Lung (tissue), 12 donors: ENCODE results near the gene CTNNBIP1. TPM values are rescaled to one million over a fixed set of nuclear protein-coding genes. Genes with fewer than 3 reads are reported as not detected.

Experiments
- ATAC-seq: fragments of 200-7000 bp; cut with Tn5 transposase; one replicate; pipeline ENCODE4 v1.9.1; 2020; ENCODE audit warnings: moderate number of reproducible peaks; ENCODE audit not compliant: insufficient read depth, low FRiP score
- DNase-seq, 3 donors: peaks; one replicate each; pipeline ENCODE4 v3.0.0-alpha.2; 2013 to 2017
- H3K27ac ChIP-seq, 2 donors: one replicate each; pipeline ENCODE4 v1.5.1; 2013; ENCODE audit warnings: mild to moderate bottlenecking in 2 of 2, moderate library complexity in 2 of 2, control low read depth in 1 of 2, inconsistent platforms in 1 of 2, low read depth in 1 of 2, low read length in 1 of 2
- H3K27me3 ChIP-seq, 3 donors: one replicate each; pipeline ENCODE4 v1.5.1; 2013; ENCODE audit warnings: low read length in 2 of 3; ENCODE audit not compliant: control insufficient read depth in 3 of 3, insufficient read depth in 3 of 3
- H3K36me3 ChIP-seq, 4 donors: one replicate each; pipeline ENCODE4 v1.5.1; 2013; ENCODE audit warnings: low read length in 4 of 4, mild to moderate bottlenecking in 1 of 4, moderate library complexity in 1 of 4; ENCODE audit not compliant: control insufficient read depth in 4 of 4, insufficient read depth in 4 of 4
- H3K4me1 ChIP-seq, 5 donors: one replicate each; pipeline ENCODE4 v1.5.1; 2013; ENCODE audit warnings: low read length in 5 of 5, mild to moderate bottlenecking in 2 of 5, moderate library complexity in 1 of 5; ENCODE audit not compliant: control insufficient read depth in 5 of 5, insufficient read depth in 5 of 5
- H3K4me3 ChIP-seq: one replicate; pipeline ENCODE4 v1.5.1; 2013; ENCODE audit warnings: mild to moderate bottlenecking, control low read depth, moderate library complexity
- H3K9ac ChIP-seq, 2 donors: one replicate each; pipeline ENCODE4 v1.5.1; 2013; ENCODE audit warnings: low read length in 2 of 2, control low read depth in 1 of 2; ENCODE audit not compliant: insufficient read depth in 1 of 2
- H3K9me3 ChIP-seq, 4 donors: one replicate each; pipeline ENCODE4 v1.5.1; 2013; ENCODE audit warnings: low read length in 3 of 4, mild to moderate bottlenecking in 1 of 4, moderate library complexity in 1 of 4; ENCODE audit not compliant: control insufficient read depth in 4 of 4, insufficient read depth in 3 of 4
- WGBS, 2 donors: extraction: QIAGEN DNeasy Blood & Tissue Kit; methylation state at CpG; one replicate each; pipeline ENCODE4 v1.1.7; 2013; 5-methylcytosine and 5-hydroxymethylcytosine counted together
- polyA plus RNA-seq, 2 donors: library from polyadenylated mRNA; stranded (reverse); fragments of 200-250 nt; gene quantifications; one replicate each; pipeline ENCODE4 v1.2.1, GENCODE V29; 2013
- total RNA-seq, 2 donors: library from RNA; depleted of rRNA in 1 of 2; stranded (reverse); fragments of >200 nt in 1 of 2; gene quantifications; one replicate each; pipeline ENCODE4 v1.2.1, GENCODE V29; 2014 to 2021
- TF ChIP-seq, protein P1 (sequence below): IDR thresholded peaks from 2 replicates; pipeline ENCODE4 v1.5.1; 2012; ENCODE audit warnings: mild to moderate bottlenecking; ENCODE audit errors: control extremely low read depth, extremely low read depth
- donor health status: control.
- donor health status: control.
- donor health status: Bipolar disorder and iron deficiency.
- donor health status: healthy.
- donor health status: DM: yes; HTN: yes; CAD: no.

Gene CTNNBIP1
- total and polyA plus RNA-seq, 4 donors, result 31.2 to 57.1 (median 32.2) TPM

DNA sequence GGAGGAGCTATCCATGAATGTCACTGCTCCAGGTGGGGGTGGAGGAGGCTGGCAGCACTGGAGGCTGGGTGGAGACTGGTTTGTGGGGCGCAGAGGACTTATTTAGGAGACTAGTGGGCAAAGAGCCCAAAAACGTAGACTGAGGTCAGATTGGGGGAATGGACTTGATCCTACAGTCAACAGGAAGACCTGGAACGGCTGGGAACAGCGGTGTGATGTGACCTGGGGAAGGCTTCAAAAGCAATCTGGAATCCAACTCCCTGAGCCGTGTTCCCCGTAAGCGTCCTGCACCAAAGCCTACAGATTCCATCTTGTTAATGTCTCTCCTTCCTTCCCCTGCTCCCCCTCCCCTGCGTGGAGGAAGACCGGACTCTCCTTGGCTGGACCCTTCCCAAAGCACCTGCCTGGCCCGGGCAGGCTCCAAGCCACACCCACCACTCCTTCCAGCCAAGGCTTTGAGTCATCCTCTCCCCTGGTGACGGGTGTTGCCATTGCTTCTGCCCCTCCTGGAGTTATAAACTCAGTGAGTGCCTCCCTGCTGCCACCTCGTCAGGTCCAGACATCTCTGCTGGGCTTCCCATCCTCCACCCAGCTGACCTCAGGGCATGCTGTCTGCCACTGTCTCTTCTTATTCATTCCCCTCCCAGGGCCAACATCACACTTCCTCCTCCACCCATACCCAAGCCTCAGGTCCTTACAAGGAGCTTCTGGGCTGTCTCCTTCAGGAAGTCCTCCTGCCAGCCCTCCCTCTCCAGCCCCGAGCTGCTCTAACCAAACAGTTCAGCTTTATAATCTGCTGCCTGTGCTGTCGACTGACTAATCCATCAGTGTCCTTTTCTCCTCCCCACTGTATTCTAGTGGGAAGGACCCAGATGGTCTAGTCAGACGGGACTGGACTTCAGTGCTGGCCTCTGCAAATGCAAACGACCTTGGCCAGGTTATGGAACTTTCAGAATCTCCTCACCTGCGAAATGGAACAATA, 84.7 kb downstream of the CTNNBIP1 start:
- H3K4me3 ChIP-seq, result no peak overlapping the region
- H3K9ac ChIP-seq, result no peak overlapping the region
- H3K27ac ChIP-seq, result peak overlapping the region in 1 of 2 donors; percentile 64
- H3K4me1 ChIP-seq, result peaks cover 0 to 32% (median 7%) of the 10 kb centered on the region in 5 donors
- no peaks in the 10 kb centered on the region for H3K9me3 ChIP-seq
- peaks cover 0 to 3% (median 0%) of the 10 kb centered on the region in 4 donors for H3K36me3 ChIP-seq
- TF ChIP-seq, protein P1, sequence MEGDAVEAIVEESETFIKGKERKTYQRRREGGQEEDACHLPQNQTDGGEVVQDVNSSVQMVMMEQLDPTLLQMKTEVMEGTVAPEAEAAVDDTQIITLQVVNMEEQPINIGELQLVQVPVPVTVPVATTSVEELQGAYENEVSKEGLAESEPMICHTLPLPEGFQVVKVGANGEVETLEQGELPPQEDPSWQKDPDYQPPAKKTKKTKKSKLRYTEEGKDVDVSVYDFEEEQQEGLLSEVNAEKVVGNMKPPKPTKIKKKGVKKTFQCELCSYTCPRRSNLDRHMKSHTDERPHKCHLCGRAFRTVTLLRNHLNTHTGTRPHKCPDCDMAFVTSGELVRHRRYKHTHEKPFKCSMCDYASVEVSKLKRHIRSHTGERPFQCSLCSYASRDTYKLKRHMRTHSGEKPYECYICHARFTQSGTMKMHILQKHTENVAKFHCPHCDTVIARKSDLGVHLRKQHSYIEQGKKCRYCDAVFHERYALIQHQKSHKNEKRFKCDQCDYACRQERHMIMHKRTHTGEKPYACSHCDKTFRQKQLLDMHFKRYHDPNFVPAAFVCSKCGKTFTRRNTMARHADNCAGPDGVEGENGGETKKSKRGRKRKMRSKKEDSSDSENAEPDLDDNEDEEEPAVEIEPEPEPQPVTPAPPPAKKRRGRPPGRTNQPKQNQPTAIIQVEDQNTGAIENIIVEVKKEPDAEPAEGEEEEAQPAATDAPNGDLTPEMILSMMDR, result no peak
- ATAC-seq (peak; percentile 28), DNase-seq (peak in 1 of 3 donors; percentile 31)
- WGBS, 2 donors, result 19 to 27% methylated on average over 15 to 17 of the region's 17 CpGs
- H3K27me3 ChIP-seq, result no peaks in the 10 kb centered on the region

DNA sequence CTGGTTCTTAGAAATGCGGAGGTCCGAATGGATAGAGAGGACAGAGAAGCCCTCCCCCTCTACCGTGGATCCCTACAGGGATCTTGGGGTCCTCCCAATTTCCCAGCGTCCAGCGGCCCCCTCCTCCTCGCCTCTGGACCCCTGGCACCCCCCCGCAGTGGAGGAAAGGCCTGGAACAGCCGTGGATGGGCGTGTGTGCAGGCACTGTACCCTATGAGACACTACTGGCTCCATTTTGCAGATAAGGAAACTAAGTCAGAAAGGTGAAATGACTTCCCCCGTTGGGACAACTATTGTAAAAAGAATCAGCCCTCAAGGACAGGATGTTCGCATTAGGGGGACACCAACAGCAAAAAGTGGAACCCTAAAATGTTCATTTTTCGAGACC, 85.4 kb downstream of the CTNNBIP1 start:
- TF ChIP-seq, protein P1, result no peak
- peak overlapping the region; percentile 74 to 84 for H3K27ac ChIP-seq
- no peak overlapping the region for H3K4me3 ChIP-seq
- no peaks in the 10 kb centered on the region for H3K9me3 ChIP-seq
- H3K36me3 ChIP-seq, result peaks cover 0 to 3% (median 0%) of the 10 kb centered on the region in 4 donors
- H3K9ac ChIP-seq, result no peak overlapping the region
- ATAC-seq (no peak), DNase-seq (no peak)
- WGBS, 2 donors, result 32 to 38% methylated on average over 12 of the region's 12 CpGs
- peaks cover 0 to 34% (median 8%) of the 10 kb centered on the region in 5 donors for H3K4me1 ChIP-seq
- H3K27me3 ChIP-seq, result no peaks in the 10 kb centered on the region

DNA sequence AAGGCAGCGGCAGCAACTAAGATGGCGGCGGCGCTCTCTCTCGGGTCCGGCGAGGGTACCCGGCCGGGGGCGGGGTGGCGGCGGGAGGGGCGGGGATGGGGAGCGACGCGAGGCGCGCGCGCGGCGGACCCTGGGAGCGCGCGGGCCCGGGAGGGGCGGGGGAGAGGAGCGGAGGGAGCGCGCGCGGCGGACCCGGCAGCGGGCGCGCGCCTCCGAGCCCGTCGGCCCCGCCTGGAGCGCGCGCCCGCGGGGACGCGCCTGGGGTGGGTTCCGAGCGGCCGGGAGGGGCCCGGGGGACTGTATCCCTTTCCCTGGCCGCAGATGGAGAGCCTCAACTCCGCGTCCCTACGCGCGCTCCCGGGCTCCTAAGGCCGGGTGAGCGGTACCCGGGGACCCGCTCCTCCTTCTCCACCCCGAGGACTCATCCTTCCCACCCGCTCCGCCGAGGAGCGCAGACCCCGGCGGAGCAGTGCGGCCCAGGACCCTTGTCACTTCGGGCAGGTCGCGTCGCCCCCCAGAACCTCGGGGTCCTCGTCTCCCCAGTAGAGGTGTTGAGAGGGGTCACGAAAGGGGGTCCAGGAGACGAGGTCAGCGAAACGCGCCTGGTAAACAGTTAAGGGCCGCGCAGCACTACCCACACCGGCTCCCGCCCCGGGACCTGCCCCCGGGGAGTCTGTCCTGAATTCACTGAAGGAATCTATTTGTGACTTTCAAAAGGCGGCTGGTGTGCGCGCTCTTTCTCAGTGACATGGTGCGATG, 85.9 kb downstream of the CTNNBIP1 start, which contains the start of gene CLSTN1:
Gene CLSTN1, minus strand, starts transcription at position 23 of the 759 bp plus-strand sequence. CDS start 232 bp downstream, outside the sequence.
- H3K27me3 ChIP-seq, result no peaks in the 10 kb centered on the region
- TF ChIP-seq, protein P1, result no peak
- peak within 1 kb of the TSS; percentile 64 to 92 for H3K9ac ChIP-seq
- no peaks in the 10 kb centered on the region for H3K9me3 ChIP-seq
- peak within 1 kb of the TSS; percentile 88 to 95 for H3K27ac ChIP-seq
- ATAC-seq (peak; percentile 81), DNase-seq (peak; percentile 92 to 94 (median 94))
- H3K4me3 ChIP-seq, result peak within 1 kb of the TSS; percentile 88
- peaks cover 0 to 34% (median 8%) of the 10 kb centered on the region in 5 donors for H3K4me1 ChIP-seq
- peaks cover 0 to 3% (median 0%) of the 10 kb centered on the region in 4 donors for H3K36me3 ChIP-seq
- 1 to 2% methylated on average over 45 to 93 of the region's 93 CpGs for WGBS, 2 donors
